Hematopoietic multipotent progenitor cell treated with erythropoietin and hydrocortisone succinate and interleukin-3 and kit ligand, for 6 days (in vitro differentiated cells): ENCODE results near the gene CENPVL3.
"Not testable (repeated sequence)": the region's sequence is repeated elsewhere in the genome, so short reads cannot be mapped to it uniquely, and the experiment has no call there.

ENCODE experiments used
- DNase-seq: peaks from one replicate; pipeline ENCODE4 v3.0.0-alpha.2; 2015

The CENPVL3 gene

GRCh38 chrX:51618241-51619155 lies at the start of gene CENPVL3:
TSS of gene CENPVL3 (minus strand) at chrX:51618912. CDS start at chrX:51618873, 39 bp downstream.
- peak; percentile 1 for DNase-seq

- peak; percentile 1 for DNase-seq
Observed at GRCh38 chrX:51665981-51666380, 47.3 kb upstream of the CENPVL3 start.

- no peak for DNase-seq
Observed at GRCh38 chrX:51643377-51643776, 24.7 kb upstream of the CENPVL3 start.

- peak; percentile 61 for DNase-seq
Observed at GRCh38 chrX:51641421-51642021, 22.8 kb upstream of the CENPVL3 start.

- not testable (repeated sequence) for DNase-seq
Observed at GRCh38 chrX:51636511-51636910, 17.8 kb upstream of the CENPVL3 start.

GRCh38 chrX:51614353-51615012 lies 4.2 kb downstream of the CENPVL3 start:
- peak; percentile 58 for DNase-seq

- DNase-seq, result no peak
Observed at GRCh38 chrX:51608766-51609165, 9.9 kb downstream of the CENPVL3 start.

- no peak for DNase-seq
Observed at GRCh38 chrX:51608126-51608525, 10.6 kb downstream of the CENPVL3 start.

GRCh38 chrX:51606446-51606845 lies 12.3 kb downstream of the CENPVL3 start:
- no peak for DNase-seq

- peak; percentile 1 for DNase-seq
Observed at GRCh38 chrX:51598899-51599298, 19.8 kb downstream of the CENPVL3 start.

GRCh38 chrX:51571874-51572273 lies 46.8 kb downstream of the CENPVL3 start:
- DNase-seq, result no peak

- DNase-seq, result no peak
Observed at GRCh38 chrX:51569561-51569960, 49.2 kb downstream of the CENPVL3 start.

GRCh38 chrX:51568586-51568985 lies 50.1 kb downstream of the CENPVL3 start:
- DNase-seq, result no peak
